GM21529 (cell line): ENCODE measurements around the gene CDX1.

Source experiments
- ATAC-seq: cut with Tn5 transposase; IDR thresholded peaks from one replicate; pipeline ENCODE4 v1.9.1; 2021; ENCODE audit not compliant: unreplicated experiment

The CDX1 gene

GRCh38 chr5:150204590-150204960 lies 38.0 kb downstream of the CDX1 start:
- no peak for ATAC-seq

- ATAC-seq, result no peak
Measured at GRCh38 chr5:150206098-150206778, 39.7 kb downstream of the CDX1 start.

- ATAC-seq, result no peak
Measured at GRCh38 chr5:150206779-150207115, 40.2 kb downstream of the CDX1 start.

GRCh38 chr5:150208187-150209098 lies 41.9 kb downstream of the CDX1 start:
- no peak for ATAC-seq

GRCh38 chr5:150209099-150209635 lies 42.6 kb downstream of the CDX1 start:
- no peak for ATAC-seq

GRCh38 chr5:150210644-150211043 lies 44.1 kb downstream of the CDX1 start:
- ATAC-seq, result no peak

- no peak for ATAC-seq
Measured at GRCh38 chr5:150211156-150212030, 44.8 kb downstream of the CDX1 start.

- ATAC-seq, result no peak
Measured at GRCh38 chr5:150213530-150213929, 47.0 kb downstream of the CDX1 start.

GRCh38 chr5:150214289-150214688 lies 47.7 kb downstream of the CDX1 start:
- ATAC-seq, result no peak

- no peak for ATAC-seq
Measured at GRCh38 chr5:150215979-150216944, 49.7 kb downstream of the CDX1 start.

GRCh38 chr5:150217038-150217437 lies 50.5 kb downstream of the CDX1 start:
- ATAC-seq, result no peak

GRCh38 chr5:150217873-150218692 lies 51.5 kb downstream of the CDX1 start:
- ATAC-seq, result peak; percentile 85

GRCh38 chr5:150218693-150219035 lies 52.1 kb downstream of the CDX1 start:
- no peak for ATAC-seq

- ATAC-seq, result no peak
Measured at GRCh38 chr5:150219142-150219541, 52.6 kb downstream of the CDX1 start.

- no peak for ATAC-seq
Measured at GRCh38 chr5:150219861-150220260, 53.3 kb downstream of the CDX1 start.

- ATAC-seq, result no peak
Measured at GRCh38 chr5:150221471-150221870, 54.9 kb downstream of the CDX1 start.

GRCh38 chr5:150222906-150223305 lies 56.3 kb downstream of the CDX1 start:
- no peak for ATAC-seq

- ATAC-seq, result no peak
Measured at GRCh38 chr5:150223474-150223873, 56.9 kb downstream of the CDX1 start.

- no peak for ATAC-seq
Measured at GRCh38 chr5:150224483-150225027, 58.0 kb downstream of the CDX1 start.
